HG02798 (cell line): ENCODE data around the gene CDK10.

ENCODE experiments used
- ATAC-seq: cut with Tn5 transposase; IDR thresholded peaks from one replicate; pipeline ENCODE4 v1.9.1; 2021; ENCODE audit warnings: mild to moderate bottlenecking; ENCODE audit not compliant: unreplicated experiment, poor library complexity

CDK10 gene

GRCh38 chr16:89729863-89730593 lies 43.5 kb downstream of the CDK10 start:
- ATAC-seq: no peak

- no peak for ATAC-seq
These were observed 44.2 kb downstream of the CDK10 start for GRCh38 chr16:89730610-89731234.

- no peak for ATAC-seq
These were observed 45.8 kb downstream of the CDK10 start for GRCh38 chr16:89732142-89732917.

GRCh38 chr16:89732918-89733242 lies 46.4 kb downstream of the CDK10 start:
- ATAC-seq: no peak

GRCh38 chr16:89733322-89733721 lies 46.8 kb downstream of the CDK10 start:
- ATAC-seq: no peak

- ATAC-seq: no peak
These were observed 47.3 kb downstream of the CDK10 start for GRCh38 chr16:89733792-89734191.

- no peak for ATAC-seq
These were observed 50.1 kb downstream of the CDK10 start for GRCh38 chr16:89736554-89736953.

- ATAC-seq: no peak
These were observed 51.0 kb downstream of the CDK10 start for GRCh38 chr16:89737341-89738071.

- no peak for ATAC-seq
These were observed 51.5 kb downstream of the CDK10 start for GRCh38 chr16:89738072-89738377.

GRCh38 chr16:89738538-89739317 lies 52.2 kb downstream of the CDK10 start:
- no peak for ATAC-seq

- no peak for ATAC-seq
These were observed 52.9 kb downstream of the CDK10 start for GRCh38 chr16:89739383-89739782.

GRCh38 chr16:89741342-89742014 lies 55.0 kb downstream of the CDK10 start:
- ATAC-seq: no peak

- ATAC-seq: no peak
These were observed 56.5 kb downstream of the CDK10 start for GRCh38 chr16:89742948-89743347.

GRCh38 chr16:89744813-89745212 lies 58.3 kb downstream of the CDK10 start:
- no peak for ATAC-seq
